MCF 10A (cell line): ENCODE results near the gene BSPRY. TPM values are rescaled to one million over a fixed set of nuclear protein-coding genes. Genes with fewer than 3 reads are reported as not detected.

Experiments
- BruUV-seq: library from RNA; stranded (reverse); fragments of 400-500 nt; replicated peaks from 2 replicates; lab custom pipeline; 2021; lab: Mats Ljungman, UMichigan
- CTCF ChIA-PET: fragments of 300-600 bp; sonication (Branson Sonifier 250); formaldehyde crosslinking; extraction: SDS; loops from one replicate; lab custom pipeline; 2021; ENCODE audit warnings: antibody characterized with exemption, inconsistent platforms; lab: Yijun Ruan, JAX
- POLR2A ChIA-PET: fragments of 300-600, 350-650 bp; sonication (Branson Sonifier 250); formaldehyde crosslinking; extraction: SDS; loops from one replicate; lab custom pipeline; 2020; ENCODE audit warnings: antibody characterized with exemption, inconsistent platforms; lab: Yijun Ruan, JAX
- DNase-seq: peaks from one replicate; pipeline ENCODE4 v3.0.0-alpha.2; 2018; ENCODE audit not compliant: unreplicated experiment
- H3K27ac Mint-ChIP-seq: one replicate; pipeline ENCODE4 v1.8.0; 2022; ENCODE audit warnings: mild to moderate bottlenecking, low read depth, mixed read lengths; ENCODE audit not compliant: unreplicated experiment
- H3K27me3 Mint-ChIP-seq: one replicate; pipeline ENCODE4 v1.8.0; 2022; ENCODE audit warnings: mixed read lengths; ENCODE audit not compliant: insufficient read depth, unreplicated experiment
- H3K36me3 Mint-ChIP-seq: one replicate; pipeline ENCODE4 v1.8.0; 2022; ENCODE audit warnings: mild to moderate bottlenecking, moderate library complexity, mixed read lengths; ENCODE audit not compliant: insufficient read depth, unreplicated experiment
- H3K4me1 Mint-ChIP-seq: one replicate; pipeline ENCODE4 v1.8.0; 2022; ENCODE audit warnings: mixed read lengths; ENCODE audit not compliant: insufficient read depth, unreplicated experiment
- H3K4me3 Mint-ChIP-seq: one replicate; pipeline ENCODE4 v1.8.0; 2022; ENCODE audit warnings: mild to moderate bottlenecking, moderate library complexity, mixed read lengths; ENCODE audit not compliant: unreplicated experiment
- H3K9me3 Mint-ChIP-seq: one replicate; pipeline ENCODE4 v1.8.0; 2022; ENCODE audit warnings: mixed read lengths; ENCODE audit not compliant: unreplicated experiment
- intact Hi-C: fragments of 100-400 bp; cut with micrococcal nuclease; formaldehyde crosslinking; loops from 2 replicates; pipeline ENCODE4 v1.14.1; 2022
- total RNA-seq: library from RNA; stranded (reverse); gene quantifications from 2 replicates; pipeline ENCODE4 v1.2.3, GENCODE V29; 2022
- TF ChIP-seq, protein P1 (sequence below): fragments of 200-600 bp; IDR thresholded peaks from one replicate; pipeline ENCODE4 v1.8.0; 2022; ENCODE audit warnings: antibody characterized with exemption, mild to moderate bottlenecking; ENCODE audit not compliant: unreplicated experiment

Gene BSPRY
- total RNA-seq, 1 experiment from 2014 or later, result 0.21 TPM

DNA sequence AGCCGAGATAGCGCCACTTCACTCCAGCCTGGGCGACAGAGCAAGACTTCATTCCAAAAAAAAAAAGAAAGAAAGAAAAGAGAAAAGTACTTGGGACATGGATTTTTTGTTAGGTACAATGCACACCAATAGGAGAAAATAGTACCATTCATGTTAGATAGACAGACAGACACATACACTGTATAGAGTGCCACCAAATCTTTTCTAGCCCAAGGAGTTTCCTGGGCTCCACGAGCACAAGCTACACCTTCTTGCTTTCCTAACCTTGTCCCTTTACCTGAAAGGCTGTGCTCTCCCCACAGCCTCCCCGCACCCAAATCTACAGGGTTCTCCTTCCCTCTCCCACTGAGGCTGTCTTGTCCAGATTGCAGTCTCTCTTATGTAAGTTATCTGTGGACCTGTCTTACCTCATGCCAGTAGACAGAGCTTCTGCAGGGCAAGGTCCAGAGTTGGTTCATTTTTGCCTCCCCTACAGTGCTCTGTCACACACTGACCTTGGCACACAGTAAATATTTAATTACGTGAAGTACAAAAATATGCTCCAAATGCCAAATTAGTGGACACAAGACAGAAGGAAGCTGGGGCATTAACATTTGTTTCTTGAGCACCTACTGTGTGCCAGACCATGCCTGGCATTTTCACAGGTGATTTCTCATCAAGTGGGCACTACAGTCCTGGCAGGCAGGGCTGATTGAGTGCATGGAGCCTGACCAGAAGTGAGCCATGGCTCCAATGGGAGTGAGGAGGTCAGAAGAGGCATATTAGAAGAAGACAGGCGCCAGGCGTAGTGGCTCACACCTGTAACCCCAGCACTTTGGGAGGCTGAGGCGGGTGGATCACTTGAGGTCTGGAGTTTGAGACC lies 45.9 kb downstream of the BSPRY start:
- no peaks in the 10 kb centered on the region for H3K36me3 Mint-ChIP-seq
- no peak for DNase-seq
- intact Hi-C loops, result no loop called here
- TF ChIP-seq, protein P1, sequence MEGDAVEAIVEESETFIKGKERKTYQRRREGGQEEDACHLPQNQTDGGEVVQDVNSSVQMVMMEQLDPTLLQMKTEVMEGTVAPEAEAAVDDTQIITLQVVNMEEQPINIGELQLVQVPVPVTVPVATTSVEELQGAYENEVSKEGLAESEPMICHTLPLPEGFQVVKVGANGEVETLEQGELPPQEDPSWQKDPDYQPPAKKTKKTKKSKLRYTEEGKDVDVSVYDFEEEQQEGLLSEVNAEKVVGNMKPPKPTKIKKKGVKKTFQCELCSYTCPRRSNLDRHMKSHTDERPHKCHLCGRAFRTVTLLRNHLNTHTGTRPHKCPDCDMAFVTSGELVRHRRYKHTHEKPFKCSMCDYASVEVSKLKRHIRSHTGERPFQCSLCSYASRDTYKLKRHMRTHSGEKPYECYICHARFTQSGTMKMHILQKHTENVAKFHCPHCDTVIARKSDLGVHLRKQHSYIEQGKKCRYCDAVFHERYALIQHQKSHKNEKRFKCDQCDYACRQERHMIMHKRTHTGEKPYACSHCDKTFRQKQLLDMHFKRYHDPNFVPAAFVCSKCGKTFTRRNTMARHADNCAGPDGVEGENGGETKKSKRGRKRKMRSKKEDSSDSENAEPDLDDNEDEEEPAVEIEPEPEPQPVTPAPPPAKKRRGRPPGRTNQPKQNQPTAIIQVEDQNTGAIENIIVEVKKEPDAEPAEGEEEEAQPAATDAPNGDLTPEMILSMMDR, result no peak
- BruUV-seq, result no TSS peak
- H3K4me1 Mint-ChIP-seq, result peaks cover 6% of the 10 kb centered on the region
- ChIA-PET CTCF (interaction anchor here (0.7 to 1.1 kb wide), 2 partner anchors 182 to 263 kb away, joined by 3 to 6 read pairs; no protein-coding TSS in a partner anchor), POLR2A (interaction anchor here (0.7 kb wide), 1 partner anchor 164 kb away, joined by 3 read pairs; no protein-coding TSS in a partner anchor)
- no peak overlapping the region for H3K27ac Mint-ChIP-seq
- H3K9me3 Mint-ChIP-seq, result no peaks in the 10 kb centered on the region
- H3K27me3 Mint-ChIP-seq, result no peaks in the 10 kb centered on the region
- no peak overlapping the region for H3K4me3 Mint-ChIP-seq

DNA sequence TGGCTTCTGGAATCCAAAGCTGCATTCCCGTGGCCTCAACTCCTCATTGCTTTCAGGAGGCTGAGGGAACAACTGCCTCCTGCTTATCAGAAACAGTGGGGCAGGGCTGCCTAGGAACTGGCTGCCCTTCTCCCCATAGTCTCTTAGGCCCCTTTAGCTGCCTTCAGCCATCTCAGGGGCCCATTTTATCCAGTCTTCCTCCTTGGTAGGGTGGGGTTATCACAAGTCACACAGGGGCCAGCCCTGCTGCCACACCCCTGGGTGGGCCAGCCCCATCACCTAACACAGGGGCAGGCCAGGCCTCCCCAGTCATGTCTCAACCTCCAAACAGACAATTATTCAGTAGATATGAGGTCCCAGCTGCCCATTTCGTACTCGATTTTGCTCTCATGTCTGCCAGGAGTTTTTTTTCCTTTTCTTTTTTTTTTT lies 47.9 kb downstream of the BSPRY start:
- Mint-ChIP-seq H3K9me3 (no peaks in the 10 kb centered on the region), H3K27ac (no peak overlapping the region), H3K27me3 (no peaks in the 10 kb centered on the region), H3K36me3 (no peaks in the 10 kb centered on the region), H3K4me3 (no peak overlapping the region), H3K4me1 (peaks cover 12% of the 10 kb centered on the region)
- POLR2A ChIA-PET, result no interaction called here
- TF ChIP-seq, protein P1, result no peak
- no TSS peak for BruUV-seq
- intact Hi-C loops, result no loop called here
- CTCF ChIA-PET, result interaction anchor here (0.9 kb wide), 1 partner anchor 11 kb away, joined by 4 read pairs; no protein-coding TSS in a partner anchor
- DNase-seq, result no peak

DNA sequence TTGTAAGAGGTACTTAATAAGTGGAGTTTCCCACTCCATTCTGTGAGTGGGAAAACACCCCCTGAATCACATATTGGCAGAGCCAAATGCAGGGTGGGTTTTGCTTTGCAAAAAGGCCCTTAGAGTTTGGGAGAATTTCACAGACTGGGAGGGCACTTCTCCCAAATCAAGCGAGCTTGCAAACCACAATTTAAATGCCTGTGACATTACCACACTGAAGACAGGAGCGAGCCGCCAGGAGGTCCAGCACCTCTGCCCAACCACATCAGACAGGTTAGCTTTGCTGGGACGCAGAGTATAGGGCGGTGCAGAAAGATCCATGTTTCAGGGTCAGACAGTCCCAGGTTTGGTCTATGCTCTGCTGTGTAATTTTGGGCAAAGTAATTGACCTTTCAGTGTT lies 49.5 kb downstream of the BSPRY start:
- intact Hi-C loops, result no loop called here
- no peak for DNase-seq
- Mint-ChIP-seq H3K4me3 (no peak overlapping the region), H3K27ac (no peak overlapping the region), H3K36me3 (no peaks in the 10 kb centered on the region), H3K9me3 (no peaks in the 10 kb centered on the region), H3K4me1 (peaks cover 12% of the 10 kb centered on the region), H3K27me3 (no peaks in the 10 kb centered on the region)
- TF ChIP-seq, protein P1, result no peak
- POLR2A ChIA-PET, result no interaction called here
- CTCF ChIA-PET, result interaction anchor here (0.7 to 1.5 kb wide), 3 partner anchors 8 to 145 kb away, joined by 3 to 7 read pairs (median 5); no protein-coding TSS in a partner anchor
- BruUV-seq, result no TSS peak

DNA sequence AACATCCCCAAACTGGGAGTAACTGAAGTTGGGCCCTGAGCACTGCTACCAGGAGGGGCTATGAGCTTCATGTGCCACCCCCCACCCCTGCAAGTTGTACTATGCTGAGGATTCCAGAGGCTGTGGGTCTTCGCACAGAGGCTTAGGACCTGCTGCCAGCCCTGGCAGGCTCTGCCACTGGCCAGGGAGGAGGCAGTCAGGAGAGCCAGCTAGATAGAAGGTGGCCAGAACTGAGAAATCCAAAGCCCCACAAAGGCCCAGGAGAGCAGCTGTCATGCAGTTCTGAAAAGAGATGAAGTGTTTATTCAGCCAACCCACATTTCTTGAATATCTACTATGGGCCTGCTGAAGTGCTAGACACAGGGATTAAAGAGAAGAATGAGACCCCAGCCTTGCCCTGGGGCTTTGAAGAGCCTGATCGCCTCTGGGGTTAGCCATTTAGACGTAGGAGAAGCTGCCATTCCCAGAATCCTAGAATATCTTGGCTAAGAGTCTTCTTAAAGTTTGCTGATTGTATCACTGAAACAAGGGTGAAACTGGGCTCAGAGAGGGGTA lies 50.4 kb downstream of the BSPRY start:
- POLR2A ChIA-PET, result interaction anchor here (0.6 to 3.4 kb wide), 4 partner anchors 10 to 60 kb away, joined by 3 to 48 read pairs (median 6); partner anchors contain the start of genes BSPRY, C9orf43, POLE3 and WDR31
- intact Hi-C loops, result loop anchor here (2.0 to 10.0 kb wide), 2 partner anchors 259 to 475 kb away; no protein-coding TSS in a partner anchor
- DNase-seq, result no peak
- TF ChIP-seq, protein P1, result no peak
- Mint-ChIP-seq H3K27ac (peak overlapping the region; percentile 39), H3K4me1 (peaks cover 12% of the 10 kb centered on the region), H3K9me3 (no peaks in the 10 kb centered on the region), H3K4me3 (peak overlapping the region; percentile 97), H3K36me3 (no peaks in the 10 kb centered on the region), H3K27me3 (no peaks in the 10 kb centered on the region)
- CTCF ChIA-PET, result interaction anchor here (0.9 to 12.6 kb wide), 5 partner anchors 9 to 125 kb away, joined by 3 to 141 read pairs (median 7); partner anchors contain the start of genes C9orf43, CDC26, POLE3 and PRPF4
- no TSS peak for BruUV-seq
